Smooth muscle cell (in vitro differentiated cells): Measurements from ENCODE around the gene LCN9. TPM values are rescaled to one million over a fixed set of nuclear protein-coding genes. Genes with fewer than 3 reads are reported as not detected.
"Not testable (repeated sequence)": the region's sequence is repeated elsewhere in the genome, so short reads cannot be mapped to it uniquely, and the experiment has no call there.

Experiments used
- DNase-seq: peaks from one replicate; lab custom pipeline; 2025; ENCODE audit not compliant: unreplicated experiment; lab: John Stamatoyannopoulos, UW
- H2AFZ ChIP-seq: fragments of 200-600 bp; sonication (generic); 2 replicates; pipeline ENCODE4 v1.6.0; 2016; ENCODE audit warnings: antibody characterized with exemption, low read depth, mild to moderate bottlenecking
- H3F3A ChIP-seq: fragments of 200-600 bp; sonication (generic); 2 replicates; pipeline ENCODE4 v1.6.0; 2017; ENCODE audit warnings: antibody characterized with exemption, low read depth
- H3K27ac ChIP-seq: fragments of 200-600 bp; sonication (generic); 2 replicates; pipeline ENCODE4 v1.5.1; 2016; ENCODE audit warnings: low read depth, mild to moderate bottlenecking
- H3K27me3 ChIP-seq: fragments of 200-600 bp; sonication (generic); 2 replicates; pipeline ENCODE4 v1.6.1; 2016; ENCODE audit warnings: low read depth, mild to moderate bottlenecking
- H3K36me3 ChIP-seq: fragments of 200-600 bp; sonication (generic); 2 replicates; pipeline ENCODE4 v1.5.1; 2016; ENCODE audit warnings: low read depth
- H3K4me1 ChIP-seq: fragments of 200-600 bp; sonication (generic); 2 replicates; pipeline ENCODE4 v1.5.1; 2016; ENCODE audit warnings: low read depth
- H3K4me2 ChIP-seq: fragments of 200-600 bp; sonication (generic); 2 replicates; pipeline ENCODE4 v1.6.0; 2016; ENCODE audit warnings: mild to moderate bottlenecking
- H3K4me3 ChIP-seq: fragments of 200-600 bp; sonication (generic); 2 replicates; pipeline ENCODE4 v1.5.1; 2016; ENCODE audit warnings: mild to moderate bottlenecking
- H3K79me2 ChIP-seq: fragments of 200-600 bp; sonication (generic); 2 replicates; pipeline ENCODE4 v1.6.0; 2016; ENCODE audit warnings: low read depth, mild to moderate bottlenecking
- H3K9ac ChIP-seq: fragments of 200-600 bp; sonication (generic); 2 replicates; pipeline ENCODE4 v1.6.0; 2016; ENCODE audit warnings: low read depth
- H3K9me3 ChIP-seq: fragments of 200-600 bp; sonication (generic); replicated peaks from 2 replicates; pipeline ENCODE4 v1.5.1; 2016; ENCODE audit warnings: low read depth
- H4K20me1 ChIP-seq: fragments of 200-600 bp; sonication (generic); 2 replicates; pipeline ENCODE4 v1.6.0; 2016; ENCODE audit warnings: low read depth
- CTCF ChIP-seq: fragments of 200-600 bp; sonication (generic); IDR thresholded peaks from 2 replicates; pipeline ENCODE4 v1.5.1; 2017; ENCODE audit warnings: borderline replicate concordance, mild to moderate bottlenecking, antibody characterized with exemption; ENCODE audit not compliant: insufficient read depth, poor library complexity, severe bottlenecking
- WGBS: methylation state at CpG from one replicate; pipeline ENCODE4 v1.1.7; 2016; ENCODE audit warnings: low lambda C conversion rate; 5-methylcytosine and 5-hydroxymethylcytosine counted together
- polyA plus RNA-seq: library from polyadenylated mRNA; unstranded; fragments of >200 nt; fragmentation: Nextera tagmentation; extraction: Ambion mirVana; gene quantifications from 2 replicates; pipeline ENCODE4 v1.2.1, GENCODE V29; 2016
- total RNA-seq: library from RNA; depleted of rRNA; stranded (reverse); fragments of >200 nt; gene quantifications from 2 replicates; pipeline ENCODE4 v1.2.3, GENCODE V29; 2014

LCN9 gene
- total and polyA plus RNA-seq, 2 experiments from 2014 or later: 20.8 to 22.0 TPM

GRCh38 chr9:135670721-135671590 is 7.8 kb downstream of the LCN9 start:
- H4K20me1 ChIP-seq: no peaks in the 10 kb centered on the region
- WGBS: 90% methylated on average over 38 of the region's 41 CpGs
- no peaks in the 10 kb centered on the region for H3K36me3 ChIP-seq
- H3K27ac ChIP-seq: no peak overlapping the region
- H3K4me3 ChIP-seq: no peak overlapping the region
- no peak overlapping the region for H3K4me2 ChIP-seq
- TF ChIP-seq CTCF: no peak
- H2AFZ ChIP-seq: no peak overlapping the region
- H3K9ac ChIP-seq: no peak overlapping the region
- no peaks in the 10 kb centered on the region for H3K27me3 ChIP-seq
- no peak for DNase-seq
- H3F3A ChIP-seq: no peaks in the 10 kb centered on the region
- no peaks in the 10 kb centered on the region for H3K4me1 ChIP-seq
- H3K79me2 ChIP-seq: no peaks in the 10 kb centered on the region
- H3K9me3 ChIP-seq: no peaks in the 10 kb centered on the region

- no peaks in the 10 kb centered on the region for H4K20me1 ChIP-seq
- H3K36me3 ChIP-seq: no peaks in the 10 kb centered on the region
- H2AFZ ChIP-seq: no peak overlapping the region
- DNase-seq: no peak
- no peak overlapping the region for H3K4me3 ChIP-seq
- H3K9me3 ChIP-seq: no peaks in the 10 kb centered on the region
- H3K27ac ChIP-seq: no peak overlapping the region
- no peaks in the 10 kb centered on the region for H3K27me3 ChIP-seq
- H3K4me1 ChIP-seq: no peaks in the 10 kb centered on the region
- no peak overlapping the region for H3K9ac ChIP-seq
- peak; percentile 8 for TF ChIP-seq CTCF
- WGBS: 76% methylated on average over 7 of the region's 17 CpGs
- no peaks in the 10 kb centered on the region for H3F3A ChIP-seq
- no peak overlapping the region for H3K4me2 ChIP-seq
- H3K79me2 ChIP-seq: no peaks in the 10 kb centered on the region
These were observed 8.5 kb downstream of the LCN9 start for GRCh38 chr9:135671591-135672041.

GRCh38 chr9:135672786-135673185 is 9.7 kb downstream of the LCN9 start:
- not testable (repeated sequence) for DNase-seq, H3K9me3 ChIP-seq, H3K79me2 ChIP-seq, H4K20me1 ChIP-seq, H2AFZ ChIP-seq, H3K27ac ChIP-seq, H3K36me3 ChIP-seq, H3F3A ChIP-seq, H3K9ac ChIP-seq, H3K27me3 ChIP-seq, H3K4me1 ChIP-seq, H3K4me2 ChIP-seq, H3K4me3 ChIP-seq
- WGBS: 94% methylated on average over 7 of the region's 7 CpGs

GRCh38 chr9:135673941-135674340 is 10.8 kb downstream of the LCN9 start:
- no peaks in the 10 kb centered on the region for H3F3A ChIP-seq
- H3K4me1 ChIP-seq: no peaks in the 10 kb centered on the region
- no peak for TF ChIP-seq CTCF
- no peaks in the 10 kb centered on the region for H3K27me3 ChIP-seq
- no peak overlapping the region for H2AFZ ChIP-seq
- no peak overlapping the region for H3K9ac ChIP-seq
- H3K4me2 ChIP-seq: no peak overlapping the region
- no peak overlapping the region for H3K4me3 ChIP-seq
- H4K20me1 ChIP-seq: no peaks in the 10 kb centered on the region
- no peaks in the 10 kb centered on the region for H3K9me3 ChIP-seq
- H3K36me3 ChIP-seq: no peaks in the 10 kb centered on the region
- no peak overlapping the region for H3K27ac ChIP-seq
- WGBS: 86% methylated on average over 8 of the region's 8 CpGs
- DNase-seq: no peak
- H3K79me2 ChIP-seq: no peaks in the 10 kb centered on the region
